Endothelial cell of umbilical vein (primary cell): Measurements from ENCODE around the gene CFAP46. TPM values are rescaled to one million over a fixed set of nuclear protein-coding genes. Genes with fewer than 3 reads are reported as not detected.

Source experiments
- BruUV-seq: library from RNA; stranded (reverse); fragments of 400-500 nt; replicated peaks from 2 replicates; lab custom pipeline; 2021; lab: Mats Ljungman, UMichigan
- CTCF ChIA-PET: fragments of 300-600, 350-600 bp; sonication (Branson Sonifier 250); formaldehyde crosslinking; loops from one replicate; lab custom pipeline; 2021; ENCODE audit warnings: antibody characterized with exemption, inconsistent platforms; lab: Charles Lee
- POLR2A ChIA-PET: fragments of 300-600, 350-600 bp; sonication (Branson Sonifier 250); formaldehyde crosslinking; loops from one replicate; lab custom pipeline; 2021; ENCODE audit warnings: antibody characterized with exemption, inconsistent platforms; lab: Charles Lee
- DNase-seq: peaks from one replicate; pipeline ENCODE4 v3.0.0-alpha.2; 2011; ENCODE audit warnings: low read depth, low spot score
- FAIRE-seq: peaks from 2 replicates; lab custom pipeline; 2011; peaks lifted over from hg19 to GRCh38; lab: Jason Lieb, UNC
- H2AFZ ChIP-seq: 2 replicates; pipeline ENCODE4 v1.6.0; 2012; ENCODE audit warnings: low read depth, low read length, control low read depth, inconsistent platforms
- H3K27ac ChIP-seq: 2 replicates; pipeline ENCODE4 v1.5.1; 2011; ENCODE audit warnings: low read depth, mild to moderate bottlenecking, control low read depth, low read length, moderate library complexity; ENCODE audit not compliant: insufficient read depth
- H3K27me3 ChIP-seq, 2 experiments: 2 replicates each; pipeline versions ENCODE4 v1.6.0 to v1.6.1; 2011; ENCODE audit warnings: low read length in 2 of 2, mixed read lengths in 1 of 2; ENCODE audit not compliant: control insufficient read depth in 2 of 2, insufficient read depth in 2 of 2
- H3K36me3 ChIP-seq, 2 experiments: 2 replicates in 1 of 2; 3 replicates in 1 of 2; pipeline ENCODE4 v1.5.1; 2011; ENCODE audit warnings: low read length in 2 of 2, mild to moderate bottlenecking in 1 of 2, moderate library complexity in 1 of 2; ENCODE audit not compliant: control insufficient read depth in 2 of 2, insufficient read depth in 2 of 2; ENCODE audit errors: extremely low read depth in 1 of 2
- H3K4me1 ChIP-seq: 3 replicates; pipeline ENCODE4 v1.5.1; 2011; ENCODE audit warnings: mild to moderate bottlenecking, low read length; ENCODE audit not compliant: control insufficient read depth, insufficient read depth; ENCODE audit errors: extremely low read depth
- H3K4me2 ChIP-seq: 2 replicates; pipeline ENCODE4 v1.6.1; 2011; ENCODE audit warnings: low read length, control low read depth, mixed read lengths; ENCODE audit not compliant: insufficient read depth
- H3K4me3 ChIP-seq, 3 experiments: fragments of 200-600 bp in 1 of 3; sonication (generic), shearing (Covaris generic) in 1 of 3; replicated peaks in 1 of 3; 2 replicates each; pipeline ENCODE4 v1.5.1; 2011 to 2016; ENCODE audit warnings: control low read depth in 3 of 3, low read length in 3 of 3, mild to moderate bottlenecking in 2 of 3, inconsistent platforms in 1 of 3, low read depth in 1 of 3, moderate library complexity in 1 of 3; ENCODE audit not compliant: insufficient read depth in 1 of 3
- H3K79me2 ChIP-seq: 2 replicates; pipeline ENCODE4 v1.6.0; 2012; ENCODE audit warnings: low read length, inconsistent platforms; ENCODE audit not compliant: control insufficient read depth, insufficient read depth
- H3K9ac ChIP-seq: replicated peaks from 2 replicates; pipeline ENCODE3; 2011; ENCODE audit warnings: low read length, control low read depth; ENCODE audit not compliant: insufficient read depth; ENCODE audit errors: extremely low read depth
- H3K9me1 ChIP-seq: replicated peaks from 3 replicates; pipeline ENCODE4 v1.6.0; 2011; ENCODE audit warnings: mild to moderate bottlenecking, low read length; ENCODE audit not compliant: control insufficient read depth, insufficient read depth; ENCODE audit errors: extremely low read depth
- H3K9me3 ChIP-seq: replicated peaks from 2 replicates; pipeline ENCODE4 v1.5.1; 2012; ENCODE audit warnings: low read length, inconsistent platforms; ENCODE audit not compliant: control insufficient read depth, insufficient read depth
- H4K20me1 ChIP-seq: replicated peaks from 2 replicates; pipeline ENCODE3; 2011; ENCODE audit warnings: mild to moderate bottlenecking, low read length; ENCODE audit not compliant: control insufficient read depth, insufficient read depth; ENCODE audit errors: extremely low read depth
- EZH2 ChIP-seq: IDR thresholded peaks from 2 replicates; pipeline ENCODE4 v1.6.1; 2012; ENCODE audit warnings: borderline replicate concordance, low read depth, mild to moderate bottlenecking, moderate library complexity, low read length, inconsistent platforms; ENCODE audit not compliant: severe bottlenecking
- FOS ChIP-seq: IDR thresholded peaks from 2 replicates; pipeline ENCODE4 v1.6.1; 2011; ENCODE audit warnings: mild to moderate bottlenecking, low read length, moderate library complexity, borderline replicate concordance; ENCODE audit not compliant: insufficient read depth
- GATA2 ChIP-seq: IDR thresholded peaks from 2 replicates; pipeline ENCODE4 v1.7.0; 2011; ENCODE audit warnings: low read depth, mild to moderate bottlenecking, moderate library complexity, mixed read lengths, low read length; ENCODE audit not compliant: insufficient read length, insufficient read depth
- JUN ChIP-seq: IDR thresholded peaks from 2 replicates; pipeline ENCODE4 v1.6.1; 2011; ENCODE audit warnings: borderline replicate concordance, low read depth; ENCODE audit not compliant: insufficient read length, insufficient read depth
- MYC ChIP-seq: IDR thresholded peaks from one replicate; pipeline ENCODE4 v1.6.1; 2011; ENCODE audit warnings: mild to moderate bottlenecking, low read depth, low read length
- POLR2A ChIP-seq: IDR thresholded peaks from 2 replicates; pipeline ENCODE4 v1.6.1; 2012; ENCODE audit warnings: low read depth, mild to moderate bottlenecking, control low read depth, low read length
- POLR2AphosphoS5 ChIP-seq: IDR thresholded peaks from 2 replicates; pipeline ENCODE4 v1.6.1; 2012; ENCODE audit warnings: low read depth, mild to moderate bottlenecking, control low read depth, low read length, moderate library complexity; ENCODE audit not compliant: insufficient read depth
- dilution Hi-C: fragments of 300-500 bp; cut with MboI; formaldehyde crosslinking; loops from one replicate; pipeline ENCODE4 v1.15.0; 2019; ENCODE audit warnings: low sequenced_read_pairs; ENCODE audit not compliant: extremely low pct_ligation_motif_present
- intact Hi-C: fragments of 100-400 bp; cut with micrococcal nuclease; formaldehyde crosslinking; loops from one replicate; pipeline ENCODE4 v1.10.0; 2022
- polyA plus RNA-seq, 4 experiments: library from polyadenylated mRNA; depleted of rRNA in 3 of 4; stranded (reverse) in 3 of 4; unstranded in 1 of 4; fragments of >200 nt; gene quantifications; 2 replicates each; pipeline versions ENCODE4 v1.2.1 to v1.2.3, GENCODE V29; 2011 to 2012; ENCODE audit warnings: missing spikeins in 1 of 4
- total RNA-seq: library from RNA; stranded (reverse); gene quantifications from 2 replicates; pipeline ENCODE4 v1.2.3, GENCODE V29; 2021
- TF ChIP-seq, protein P1 (sequence below), 2 donors: IDR thresholded peaks; 1 replicate in 1 of 2; 2 replicates in 1 of 2; pipeline ENCODE4 v1.5.1; 2011; ENCODE audit warnings: low read length in 2 of 2, mild to moderate bottlenecking in 2 of 2, moderate library complexity in 2 of 2, control low read depth in 1 of 2, inconsistent platforms in 1 of 2, low read depth in 1 of 2; ENCODE audit not compliant: insufficient read depth in 1 of 2; ENCODE audit errors: extremely low read depth in 1 of 2
- TF ChIP-seq, protein P2 (sequence below): IDR thresholded peaks from 2 replicates; pipeline ENCODE4 v1.6.1; 2011; ENCODE audit not compliant: insufficient read depth, insufficient read length

CFAP46 gene
- total and polyA plus RNA-seq, 2 donors (not counting 3 experiments of a cell fraction or from before 2014, with no cell fraction given) = 0.75 to 0.98 TPM

DNA sequence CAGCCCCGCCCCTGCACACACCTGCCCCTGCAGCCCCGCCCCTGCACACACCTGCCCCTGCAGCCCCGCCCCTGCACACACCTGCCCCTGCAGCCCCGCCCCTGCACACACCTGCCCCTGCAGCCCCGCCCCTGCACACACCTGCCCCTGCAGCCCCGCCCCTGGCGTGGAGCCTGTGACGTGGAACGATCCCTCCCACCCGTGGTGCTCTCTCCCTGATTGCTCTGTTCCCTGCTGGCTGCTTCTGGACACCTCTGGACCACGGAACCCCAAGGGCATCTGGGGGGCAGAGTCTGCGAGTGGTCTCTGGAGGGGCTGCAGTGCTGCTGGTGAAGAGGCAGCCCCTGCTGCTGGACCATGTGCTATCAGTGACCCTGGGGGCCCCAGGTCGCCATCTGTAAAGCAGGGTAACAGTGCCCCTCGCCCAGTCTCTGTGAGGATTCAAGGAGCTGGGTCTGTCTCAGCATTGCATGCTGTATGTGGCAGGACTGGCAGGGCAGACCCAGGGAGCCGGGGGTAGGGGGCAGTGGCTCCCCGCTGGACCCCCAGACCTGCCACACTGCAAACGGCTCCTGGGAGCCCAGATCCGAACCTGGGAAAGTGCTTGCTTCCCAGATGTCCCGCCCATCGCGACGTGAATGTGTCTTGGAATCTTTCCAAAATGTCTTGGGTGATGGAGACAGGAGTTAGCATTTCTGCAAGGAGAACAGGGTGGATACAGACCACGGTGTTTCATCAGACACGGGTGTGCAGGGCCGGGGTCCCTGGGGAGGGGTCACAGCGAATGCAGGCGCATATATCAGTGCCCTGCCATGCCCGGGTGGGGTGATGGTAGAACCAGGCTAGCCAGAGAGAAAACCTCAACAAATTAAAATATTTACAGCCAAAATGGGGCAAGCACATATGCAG, 128.6 kb downstream of the CFAP46 start:
- no peak overlapping the region for H2AFZ ChIP-seq
- no peaks in the 10 kb centered on the region for H3K4me1 ChIP-seq
- H4K20me1 ChIP-seq = no peaks in the 10 kb centered on the region
- ChIA-PET POLR2A (no interaction called here), CTCF (no interaction called here)
- H3K9ac ChIP-seq = no peak overlapping the region
- no peak overlapping the region for H3K4me3 ChIP-seq
- TF ChIP-seq FOS = no peak
- TF ChIP-seq EZH2 = no peak
- TF ChIP-seq, protein P1, sequence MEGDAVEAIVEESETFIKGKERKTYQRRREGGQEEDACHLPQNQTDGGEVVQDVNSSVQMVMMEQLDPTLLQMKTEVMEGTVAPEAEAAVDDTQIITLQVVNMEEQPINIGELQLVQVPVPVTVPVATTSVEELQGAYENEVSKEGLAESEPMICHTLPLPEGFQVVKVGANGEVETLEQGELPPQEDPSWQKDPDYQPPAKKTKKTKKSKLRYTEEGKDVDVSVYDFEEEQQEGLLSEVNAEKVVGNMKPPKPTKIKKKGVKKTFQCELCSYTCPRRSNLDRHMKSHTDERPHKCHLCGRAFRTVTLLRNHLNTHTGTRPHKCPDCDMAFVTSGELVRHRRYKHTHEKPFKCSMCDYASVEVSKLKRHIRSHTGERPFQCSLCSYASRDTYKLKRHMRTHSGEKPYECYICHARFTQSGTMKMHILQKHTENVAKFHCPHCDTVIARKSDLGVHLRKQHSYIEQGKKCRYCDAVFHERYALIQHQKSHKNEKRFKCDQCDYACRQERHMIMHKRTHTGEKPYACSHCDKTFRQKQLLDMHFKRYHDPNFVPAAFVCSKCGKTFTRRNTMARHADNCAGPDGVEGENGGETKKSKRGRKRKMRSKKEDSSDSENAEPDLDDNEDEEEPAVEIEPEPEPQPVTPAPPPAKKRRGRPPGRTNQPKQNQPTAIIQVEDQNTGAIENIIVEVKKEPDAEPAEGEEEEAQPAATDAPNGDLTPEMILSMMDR (IDR thresholded peaks at IDR 0.05; ENCODE audit: extremely low read depth in 1 of 2, insufficient read depth in 1 of 2, low read depth in 1 of 2, low read length in 2 of 2) = no peak
- TF ChIP-seq JUN = no peak
- TF ChIP-seq, protein P2, sequence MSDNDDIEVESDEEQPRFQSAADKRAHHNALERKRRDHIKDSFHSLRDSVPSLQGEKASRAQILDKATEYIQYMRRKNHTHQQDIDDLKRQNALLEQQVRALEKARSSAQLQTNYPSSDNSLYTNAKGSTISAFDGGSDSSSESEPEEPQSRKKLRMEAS = no peak
- no peak for TF ChIP-seq POLR2AphosphoS5
- TF ChIP-seq POLR2A = no peak
- no peak for TF ChIP-seq MYC
- TF ChIP-seq GATA2 = no peak
- H3K4me2 ChIP-seq = no peak overlapping the region
- DNase-seq = no peak
- BruUV-seq = no TSS peak
- no peaks in the 10 kb centered on the region for H3K9me1 ChIP-seq
- H3K27ac ChIP-seq = no peak overlapping the region
- dilution Hi-C loops = no loop called here
- H3K36me3 ChIP-seq = no peaks in the 10 kb centered on the region
- H3K27me3 ChIP-seq = no peaks in the 10 kb centered on the region
- intact Hi-C loops = no loop called here
- no peak for FAIRE-seq
- no peaks in the 10 kb centered on the region for H3K9me3 ChIP-seq
- H3K79me2 ChIP-seq = no peaks in the 10 kb centered on the region
